ENCODE results near the gene NTSR1. TPM values are rescaled to one million over a fixed set of nuclear protein-coding genes. Genes with fewer than 3 reads are reported as not detected.

NTSR1 gene
- total RNA-seq, 1 donor from 2014 or later, result not detected

DNA sequence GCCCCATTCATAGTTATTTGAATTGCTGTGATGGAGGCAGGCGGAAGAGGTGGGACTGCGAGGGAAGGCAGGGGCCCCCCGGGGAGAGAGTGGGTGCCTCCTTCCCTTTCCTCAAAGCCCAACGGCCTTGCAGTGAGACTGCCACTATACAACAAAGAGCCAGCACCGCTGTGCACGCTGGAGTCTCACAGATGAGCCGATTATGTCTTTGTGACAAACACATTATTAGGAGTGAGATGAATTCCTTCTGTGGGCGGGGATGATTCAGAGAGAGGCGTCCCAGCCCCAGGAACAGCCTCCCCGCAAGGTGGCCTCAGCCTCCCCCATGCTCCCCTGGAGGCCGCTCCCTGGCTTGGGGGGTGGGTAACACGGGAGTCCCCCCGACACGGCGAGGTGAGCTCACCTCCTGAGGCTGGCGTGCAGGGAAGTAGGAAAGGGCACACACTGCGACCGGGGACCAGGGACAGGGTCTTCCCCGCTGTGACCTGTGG lies 26.7 kb downstream of the NTSR1 start:
- Mint-ChIP-seq H3K4me3 (no peak overlapping the region), H3K27ac (ENCODE audit: unreplicated experiment) (no peak overlapping the region), H3K9me3 (no peaks in the 10 kb centered on the region), H3K27me3 (ENCODE audit: low read depth) (peaks cover 19% of the 10 kb centered on the region), H3K36me3 (ENCODE audit: low read depth) (no peaks in the 10 kb centered on the region), H3K4me1 (peaks cover 6% of the 10 kb centered on the region)
- TF ChIP-seq, protein P1, sequence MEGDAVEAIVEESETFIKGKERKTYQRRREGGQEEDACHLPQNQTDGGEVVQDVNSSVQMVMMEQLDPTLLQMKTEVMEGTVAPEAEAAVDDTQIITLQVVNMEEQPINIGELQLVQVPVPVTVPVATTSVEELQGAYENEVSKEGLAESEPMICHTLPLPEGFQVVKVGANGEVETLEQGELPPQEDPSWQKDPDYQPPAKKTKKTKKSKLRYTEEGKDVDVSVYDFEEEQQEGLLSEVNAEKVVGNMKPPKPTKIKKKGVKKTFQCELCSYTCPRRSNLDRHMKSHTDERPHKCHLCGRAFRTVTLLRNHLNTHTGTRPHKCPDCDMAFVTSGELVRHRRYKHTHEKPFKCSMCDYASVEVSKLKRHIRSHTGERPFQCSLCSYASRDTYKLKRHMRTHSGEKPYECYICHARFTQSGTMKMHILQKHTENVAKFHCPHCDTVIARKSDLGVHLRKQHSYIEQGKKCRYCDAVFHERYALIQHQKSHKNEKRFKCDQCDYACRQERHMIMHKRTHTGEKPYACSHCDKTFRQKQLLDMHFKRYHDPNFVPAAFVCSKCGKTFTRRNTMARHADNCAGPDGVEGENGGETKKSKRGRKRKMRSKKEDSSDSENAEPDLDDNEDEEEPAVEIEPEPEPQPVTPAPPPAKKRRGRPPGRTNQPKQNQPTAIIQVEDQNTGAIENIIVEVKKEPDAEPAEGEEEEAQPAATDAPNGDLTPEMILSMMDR (conservative IDR thresholded peaks at IDR 0.05), result no peak
- no peak for DNase-seq (ENCODE audit: low read depth, low spot score)

DNA sequence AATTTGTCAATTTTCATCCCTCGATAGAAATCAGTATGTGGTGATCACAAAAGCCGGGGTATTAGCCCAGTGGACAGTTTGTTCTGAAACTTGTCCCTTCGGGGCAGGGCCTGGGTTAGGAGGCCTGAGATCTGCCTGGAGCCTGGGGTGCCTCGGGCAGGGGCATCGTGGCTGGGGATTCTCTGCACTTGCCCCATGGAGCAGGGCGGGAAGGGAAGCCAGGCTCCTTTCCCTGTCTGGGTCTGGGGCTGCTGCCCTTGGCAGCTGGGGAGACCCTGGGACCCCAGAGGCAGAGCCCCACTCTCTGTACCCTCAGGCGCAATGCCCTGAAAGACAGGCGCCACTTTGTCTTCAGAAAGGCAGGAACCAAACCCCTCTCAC lies 27.4 kb downstream of the NTSR1 start:
- H3K27ac Mint-ChIP-seq (ENCODE audit: unreplicated experiment), result no peak overlapping the region
- no peaks in the 10 kb centered on the region for H3K9me3 Mint-ChIP-seq
- no peaks in the 10 kb centered on the region for H3K36me3 Mint-ChIP-seq (ENCODE audit: low read depth)
- TF ChIP-seq, protein P1 (conservative IDR thresholded peaks at IDR 0.05), result no peak
- DNase-seq (ENCODE audit: low read depth, low spot score), result no peak
- H3K4me1 Mint-ChIP-seq, result peaks cover 6% of the 10 kb centered on the region
- H3K27me3 Mint-ChIP-seq (ENCODE audit: low read depth), result peaks cover 16% of the 10 kb centered on the region
- no peak overlapping the region for H3K4me3 Mint-ChIP-seq

DNA sequence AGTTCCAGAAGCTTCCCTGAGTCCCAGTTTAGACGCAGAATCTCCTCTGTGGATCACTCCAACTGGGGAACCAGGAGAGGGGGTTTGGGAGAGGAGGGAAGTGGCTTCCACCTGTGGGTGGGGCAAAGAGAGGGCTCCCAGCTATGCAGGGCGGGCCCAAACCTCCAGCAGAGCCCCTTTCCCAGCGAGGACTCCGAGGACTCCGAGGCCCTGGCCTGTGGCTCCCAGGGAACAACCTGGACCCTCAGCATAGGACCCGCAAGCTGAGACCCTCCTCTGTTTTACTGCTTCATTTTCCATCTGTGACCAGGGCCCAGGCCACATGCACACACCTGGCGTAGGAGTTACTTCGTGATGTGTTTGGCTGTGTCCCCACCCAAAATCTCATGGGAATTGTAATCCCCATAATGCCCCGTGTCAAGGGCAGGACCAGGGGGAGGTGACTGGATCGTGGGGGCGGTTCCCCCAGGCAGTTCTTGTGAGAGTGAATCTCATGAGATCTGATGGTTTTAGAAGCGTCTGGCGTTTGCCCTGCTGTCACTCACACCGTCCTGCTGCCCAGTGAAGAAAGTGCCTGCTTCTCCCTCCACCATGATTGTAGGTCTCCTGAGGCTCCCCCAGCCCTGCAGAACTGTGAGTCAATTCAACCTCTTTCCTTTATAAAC lies 27.9 kb downstream of the NTSR1 start:
- no peak overlapping the region for H3K4me3 Mint-ChIP-seq
- TF ChIP-seq, protein P1 (conservative IDR thresholded peaks at IDR 0.05), result no peak

DNA sequence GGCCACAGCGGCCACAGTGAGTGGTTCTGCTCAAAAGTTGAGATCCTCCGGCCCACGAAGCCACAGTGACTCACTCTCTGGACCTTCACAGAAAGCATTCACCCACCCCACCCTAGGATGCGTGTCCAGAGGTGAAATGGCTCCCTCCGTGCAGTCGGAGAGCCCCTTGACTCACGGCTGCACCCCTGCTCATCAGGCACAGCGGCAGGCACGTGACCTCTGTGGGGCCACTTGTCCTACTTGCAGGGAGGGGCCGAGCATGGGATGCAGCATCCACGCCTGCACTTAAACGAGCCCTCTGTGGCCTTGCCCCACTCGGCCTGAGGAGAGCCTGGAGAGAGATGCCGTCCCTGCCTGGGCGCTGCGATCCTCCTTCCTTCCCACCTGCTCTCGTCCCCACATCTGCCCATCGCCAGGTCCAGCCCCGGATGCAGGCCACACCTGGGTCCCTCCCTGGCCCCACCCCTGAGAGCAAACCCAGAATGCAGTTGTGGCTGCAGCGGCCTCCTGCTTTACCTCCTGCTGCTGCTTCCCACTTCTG lies 28.7 kb downstream of the NTSR1 start:
- Mint-ChIP-seq H3K36me3 (ENCODE audit: low read depth) (no peaks in the 10 kb centered on the region), H3K9me3 (no peaks in the 10 kb centered on the region), H3K27me3 (ENCODE audit: low read depth) (peaks cover 20% of the 10 kb centered on the region), H3K4me3 (no peak overlapping the region), H3K27ac (ENCODE audit: unreplicated experiment) (no peak overlapping the region), H3K4me1 (peaks cover 6% of the 10 kb centered on the region)
- no peak for DNase-seq (ENCODE audit: low read depth, low spot score)
- TF ChIP-seq, protein P1 (conservative IDR thresholded peaks at IDR 0.05), result no peak

More for the DNA sequence above, 27.9 kb downstream of the NTSR1 start:
- peaks cover 16% of the 10 kb centered on the region for H3K27me3 Mint-ChIP-seq (ENCODE audit: low read depth)
- no peaks in the 10 kb centered on the region for H3K36me3 Mint-ChIP-seq (ENCODE audit: low read depth)
- no peak overlapping the region for H3K27ac Mint-ChIP-seq (ENCODE audit: unreplicated experiment)
- no peak for DNase-seq (ENCODE audit: low read depth, low spot score)
- H3K9me3 Mint-ChIP-seq, result no peaks in the 10 kb centered on the region
- peaks cover 6% of the 10 kb centered on the region for H3K4me1 Mint-ChIP-seq

DNA sequence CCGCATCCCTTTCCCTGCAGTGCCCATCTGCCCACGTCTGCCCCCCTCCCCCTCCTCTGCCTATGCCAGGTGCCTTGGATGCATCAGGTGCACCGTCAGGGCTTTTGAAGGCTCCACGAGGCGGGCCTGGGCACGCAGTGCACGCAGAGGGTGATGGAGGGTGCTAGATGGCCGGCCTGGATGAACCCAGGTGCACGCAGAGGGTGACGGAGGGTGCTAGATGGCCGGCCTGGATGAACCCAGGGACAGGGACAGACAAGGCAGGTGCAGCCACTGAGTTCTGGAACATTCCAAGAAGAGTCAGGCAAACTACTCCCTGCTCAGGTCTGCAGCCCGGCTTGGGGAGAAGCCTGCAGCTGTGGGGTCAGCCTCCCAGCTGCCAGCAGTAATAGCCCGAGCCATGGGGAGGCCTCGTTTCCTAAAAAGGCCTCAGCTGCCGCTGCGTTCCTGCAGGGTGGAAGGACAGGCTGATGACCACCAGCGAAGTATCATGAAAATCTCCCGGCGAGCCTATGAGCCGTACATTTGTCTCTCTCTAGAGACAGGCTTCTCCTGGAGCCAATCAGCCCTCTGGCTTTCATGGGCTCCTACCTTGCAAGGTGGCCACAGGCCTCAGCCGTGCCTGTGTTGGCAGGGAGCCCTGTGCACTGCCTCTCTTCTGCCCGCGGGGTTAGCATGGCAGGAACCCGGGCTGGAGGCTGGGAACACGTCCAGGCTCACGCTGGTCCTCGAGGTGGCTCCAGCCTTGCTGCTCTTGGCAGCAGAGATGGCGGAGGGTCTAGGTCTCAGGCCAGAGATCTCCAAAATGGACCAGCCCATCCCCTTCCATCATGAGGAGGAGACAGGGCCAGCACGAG lies 29.6 kb downstream of the NTSR1 start:
- Mint-ChIP-seq H3K4me1 (peaks cover 6% of the 10 kb centered on the region), H3K9me3 (no peaks in the 10 kb centered on the region)

More for the DNA sequence above, 29.6 kb downstream of the NTSR1 start:
- Mint-ChIP-seq H3K4me3 (no peak overlapping the region), H3K36me3 (ENCODE audit: low read depth) (no peaks in the 10 kb centered on the region), H3K27ac (ENCODE audit: unreplicated experiment) (no peak overlapping the region), H3K27me3 (ENCODE audit: low read depth) (peaks cover 13% of the 10 kb centered on the region)
- DNase-seq (ENCODE audit: low read depth, low spot score), result no peak
- TF ChIP-seq, protein P1 (conservative IDR thresholded peaks at IDR 0.05), result no peak
